Peyer's patch (tissue), 4 donors: ENCODE data around the gene TRPM3. TPM values are rescaled to one million over a fixed set of nuclear protein-coding genes. Genes with fewer than 3 reads are reported as not detected.

Experiments
- DNase-seq, 3 donors: peaks; one replicate each; pipeline ENCODE4 v3.0.0-alpha.2; 2017 to 2019
- H3K27ac ChIP-seq, 4 donors: fragments of 200-600 bp; sonication (generic); one replicate each; pipeline ENCODE4 v1.5.1; 2016 to 2019
- H3K27me3 ChIP-seq, 2 donors: fragments of 200-600 bp; sonication (generic); one replicate each; pipeline ENCODE4 v1.5.1; 2019
- H3K36me3 ChIP-seq, 3 donors: fragments of 200-600 bp; sonication (generic); one replicate each; pipeline ENCODE4 v1.5.1; 2016 to 2019
- H3K4me1 ChIP-seq, 4 donors: fragments of 200-600 bp; sonication (generic); one replicate each; pipeline ENCODE4 v1.5.1; 2016 to 2019
- H3K4me3 ChIP-seq, 4 donors: fragments of 200-600 bp; sonication (generic); 1 replicate in 3 of 4; 2 replicates in 1 of 4; pipeline ENCODE4 v1.5.1; 2016 to 2019; ENCODE audit warnings: mild to moderate bottlenecking in 1 of 4
- H3K9me3 ChIP-seq, 4 donors: fragments of 200-600 bp; sonication (generic); one replicate each; pipeline ENCODE4 v1.5.1; 2016 to 2019; ENCODE audit warnings: mild to moderate bottlenecking in 1 of 4
- CTCF ChIP-seq, 6 experiments: fragments of 450-650 bp in 4 of 6; fragments of 200-600 bp in 2 of 6; sonication (generic) in 1 of 6; IDR thresholded peaks; one replicate each; pipeline ENCODE4 v1.5.1; 2017 to 2019; ENCODE audit warnings: antibody characterized with exemption in 6 of 6, mild to moderate bottlenecking in 3 of 6, moderate library complexity in 1 of 6
- POLR2A ChIP-seq, 2 donors: fragments of 450-650 bp; IDR thresholded peaks; one replicate each; pipeline ENCODE4 v1.5.1; 2017; ENCODE audit warnings: antibody characterized with exemption in 2 of 2, mild to moderate bottlenecking in 2 of 2, moderate library complexity in 2 of 2
- total RNA-seq, 4 donors: library from RNA; depleted of rRNA; stranded (reverse); fragments of >200 nt; gene quantifications; one replicate each; pipeline ENCODE4 v1.1.0, GENCODE V29; 2016

Gene TRPM3
- total RNA-seq, 4 donors from 2014 or later = 0.28 to 0.80 TPM; not detected in 2

GRCh38 chr9:70880535-70880934 lies 240.9 kb downstream of the TRPM3 start:
- no peaks in the 10 kb centered on the region for H3K9me3 ChIP-seq
- H3K27me3 ChIP-seq = no peaks in the 10 kb centered on the region
- H3K36me3 ChIP-seq = no peaks in the 10 kb centered on the region
- no peak for DNase-seq
- no peak overlapping the region for H3K27ac ChIP-seq
- H3K4me1 ChIP-seq = no peaks in the 10 kb centered on the region
- H3K4me3 ChIP-seq = no peak overlapping the region
- TF ChIP-seq CTCF (IDR thresholded peaks at IDR 0.05) = no peak
- TF ChIP-seq POLR2A (IDR thresholded peaks at IDR 0.05) = no peak

GRCh38 chr9:70878576-70878975 lies 242.8 kb downstream of the TRPM3 start:
- no peaks in the 10 kb centered on the region for H3K27me3 ChIP-seq
- H3K27ac ChIP-seq = no peak overlapping the region
- H3K9me3 ChIP-seq = no peaks in the 10 kb centered on the region
- no peak for TF ChIP-seq CTCF (IDR thresholded peaks at IDR 0.05)
- TF ChIP-seq POLR2A (IDR thresholded peaks at IDR 0.05) = no peak
- H3K4me3 ChIP-seq = no peak overlapping the region
- no peaks in the 10 kb centered on the region for H3K36me3 ChIP-seq
- H3K4me1 ChIP-seq = no peaks in the 10 kb centered on the region
- no peak for DNase-seq

GRCh38 chr9:70874451-70874850 lies 247.0 kb downstream of the TRPM3 start:
- no peaks in the 10 kb centered on the region for H3K9me3 ChIP-seq
- no peak overlapping the region for H3K4me3 ChIP-seq
- H3K36me3 ChIP-seq = no peaks in the 10 kb centered on the region

GRCh38 chr9:70873506-70873905 lies 247.9 kb downstream of the TRPM3 start:
- H3K36me3 ChIP-seq = no peaks in the 10 kb centered on the region

More at GRCh38 chr9:70874451-70874850, 247.0 kb downstream of the TRPM3 start:
- Histone ChIP-seq H3K4me1 (no peaks in the 10 kb centered on the region), H3K27ac (no peak overlapping the region), H3K27me3 (no peaks in the 10 kb centered on the region)
- TF ChIP-seq POLR2A (IDR thresholded peaks at IDR 0.05) (no peak), CTCF (IDR thresholded peaks at IDR 0.05) (no peak)
- no peak for DNase-seq

GRCh38 chr9:70868661-70869652 lies 252.5 kb downstream of the TRPM3 start:
- H3K4me3 ChIP-seq = no peak overlapping the region
- no peaks in the 10 kb centered on the region for H3K4me1 ChIP-seq
- no peaks in the 10 kb centered on the region for H3K27me3 ChIP-seq
- H3K36me3 ChIP-seq = no peaks in the 10 kb centered on the region
- DNase-seq = no peak
- no peaks in the 10 kb centered on the region for H3K9me3 ChIP-seq
- TF ChIP-seq POLR2A (IDR thresholded peaks at IDR 0.05) (no peak), CTCF (IDR thresholded peaks at IDR 0.05) (no peak)
- H3K27ac ChIP-seq = no peak overlapping the region

More at GRCh38 chr9:70873506-70873905, 247.9 kb downstream of the TRPM3 start:
- H3K4me1 ChIP-seq = no peaks in the 10 kb centered on the region
- no peak for DNase-seq
- no peak overlapping the region for H3K4me3 ChIP-seq
- no peaks in the 10 kb centered on the region for H3K9me3 ChIP-seq
- no peak overlapping the region for H3K27ac ChIP-seq
- H3K27me3 ChIP-seq = no peaks in the 10 kb centered on the region
- no peak for TF ChIP-seq POLR2A (IDR thresholded peaks at IDR 0.05)
- no peak for TF ChIP-seq CTCF (IDR thresholded peaks at IDR 0.05)
